Mesodermal cell (in vitro differentiated cells): ENCODE data around the gene LKAAEAR1.
A peak's percentile ranks its signal among the peaks of the same experiment; 100 is the strongest.

Experiments
- H3K27ac ChIP-seq: 2 replicates; pipeline ENCODE4 v1.7.0; 2013; ENCODE audit warnings: mild to moderate bottlenecking, low read depth, low read length, moderate library complexity; ENCODE audit not compliant: severe bottlenecking
- H3K36me3 ChIP-seq: 2 replicates; pipeline ENCODE4 v1.7.1; 2013; ENCODE audit warnings: mild to moderate bottlenecking, low read length, moderate library complexity; ENCODE audit not compliant: control insufficient read depth, insufficient read depth
- H3K4me1 ChIP-seq: one replicate; pipeline ENCODE4 v1.7.1; 2013; ENCODE audit warnings: mild to moderate bottlenecking, low read length; ENCODE audit not compliant: insufficient read depth, control insufficient read depth, poor library complexity, severe bottlenecking
- H3K4me3 ChIP-seq: 2 replicates; pipeline ENCODE4 v1.7.0; 2013; ENCODE audit warnings: low read length, control low read depth, mild to moderate bottlenecking; ENCODE audit not compliant: insufficient read depth, poor library complexity, severe bottlenecking; ENCODE audit errors: extremely low read depth
- H3K9me3 ChIP-seq: 2 replicates; pipeline ENCODE4 v1.7.1; 2013; ENCODE audit warnings: mild to moderate bottlenecking, low read length, moderate library complexity; ENCODE audit not compliant: control insufficient read depth
- WGBS, 2 experiments: methylation state at CpG; one replicate each; pipeline ENCODE4 v1.1.5; 2013; ENCODE audit warnings: missing lambda C conversion rate in 2 of 2; ENCODE audit not compliant: insufficient coverage in 2 of 2; 5-methylcytosine and 5-hydroxymethylcytosine counted together

Gene LKAAEAR1

DNA sequence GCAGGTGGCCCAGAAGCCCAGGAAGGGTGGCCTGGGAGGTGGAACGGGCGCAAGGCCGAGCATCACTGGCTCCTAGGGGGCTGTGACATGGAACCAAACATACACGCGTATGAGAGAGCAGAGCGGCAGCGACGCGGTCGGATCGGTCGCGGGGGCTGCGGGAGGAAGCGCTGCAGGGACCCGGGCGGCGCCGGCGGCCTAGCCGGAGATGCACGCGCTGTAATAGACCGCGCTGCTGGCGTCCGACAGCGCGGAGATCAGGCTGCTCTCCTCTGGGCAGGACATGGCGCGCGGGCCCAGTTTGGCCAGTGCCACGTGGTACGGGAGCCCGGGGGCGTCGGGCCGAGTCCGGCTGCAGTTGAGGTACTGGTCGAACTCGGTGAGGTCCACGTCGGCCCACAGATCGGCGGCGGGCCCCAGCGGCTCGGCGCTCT is 36.2 kb downstream of the LKAAEAR1 start:
- H3K36me3 ChIP-seq, result peaks cover 4% of the 10 kb centered on the region
- H3K4me1 ChIP-seq, result peaks cover 17% of the 10 kb centered on the region
- H3K9me3 ChIP-seq, result no peaks in the 10 kb centered on the region
- peak overlapping the region; percentile 32 for H3K4me3 ChIP-seq
- no peak overlapping the region for H3K27ac ChIP-seq
- WGBS, 2 experiments, result 10 to 12% methylated on average over 45 to 46 of the region's 49 CpGs

- Histone ChIP-seq H3K4me1 (peaks cover 17% of the 10 kb centered on the region), H3K27ac (no peak overlapping the region), H3K4me3 (peak overlapping the region; percentile 32), H3K36me3 (peaks cover 4% of the 10 kb centered on the region), H3K9me3 (no peaks in the 10 kb centered on the region)
- WGBS, 2 experiments, result 96 to 100% methylated on average over 5 to 8 of the region's 8 CpGs
Measured at GRCh38 chr20:64047046-64047389, 37.2 kb downstream of the LKAAEAR1 start.

DNA sequence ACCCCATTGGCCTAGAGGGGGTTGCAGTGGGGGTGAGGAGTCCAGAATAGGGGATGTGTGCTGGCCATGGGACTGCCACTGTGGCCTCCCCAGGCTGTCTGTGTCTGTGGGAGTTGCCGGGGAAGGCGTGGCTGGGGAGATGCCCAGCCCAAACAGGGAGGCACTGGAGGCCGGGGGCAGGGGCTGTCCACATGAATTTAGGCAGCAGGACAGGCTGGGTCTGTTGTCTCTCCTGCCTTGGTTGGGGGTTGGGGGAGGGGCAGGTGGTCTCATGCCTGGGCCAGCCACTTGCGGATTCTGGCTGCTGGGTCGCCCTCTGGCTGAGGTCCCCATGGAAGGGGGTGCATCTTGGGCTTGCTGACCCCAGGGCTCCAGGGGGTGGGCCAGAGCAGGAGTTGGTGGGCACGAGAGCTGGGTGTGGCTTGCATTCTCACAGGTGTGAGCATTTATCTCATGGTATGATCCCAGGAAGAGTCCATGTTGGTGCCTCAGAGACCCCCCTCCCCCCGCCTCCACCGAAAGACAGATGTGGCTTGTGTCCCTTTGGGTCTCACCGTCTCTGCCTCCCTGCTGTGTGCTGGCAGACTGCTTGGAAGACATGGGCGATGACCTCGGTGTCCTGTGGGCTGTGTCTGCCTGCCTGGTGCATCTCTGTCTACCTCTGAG is 38.7 kb downstream of the LKAAEAR1 start:
- Histone ChIP-seq H3K4me3 (no peak overlapping the region), H3K36me3 (peaks cover 4% of the 10 kb centered on the region), H3K9me3 (no peaks in the 10 kb centered on the region), H3K27ac (no peak overlapping the region), H3K4me1 (peaks cover 17% of the 10 kb centered on the region)
- 72 to 77% methylated on average over 8 to 11 of the region's 11 CpGs for WGBS, 2 experiments

DNA sequence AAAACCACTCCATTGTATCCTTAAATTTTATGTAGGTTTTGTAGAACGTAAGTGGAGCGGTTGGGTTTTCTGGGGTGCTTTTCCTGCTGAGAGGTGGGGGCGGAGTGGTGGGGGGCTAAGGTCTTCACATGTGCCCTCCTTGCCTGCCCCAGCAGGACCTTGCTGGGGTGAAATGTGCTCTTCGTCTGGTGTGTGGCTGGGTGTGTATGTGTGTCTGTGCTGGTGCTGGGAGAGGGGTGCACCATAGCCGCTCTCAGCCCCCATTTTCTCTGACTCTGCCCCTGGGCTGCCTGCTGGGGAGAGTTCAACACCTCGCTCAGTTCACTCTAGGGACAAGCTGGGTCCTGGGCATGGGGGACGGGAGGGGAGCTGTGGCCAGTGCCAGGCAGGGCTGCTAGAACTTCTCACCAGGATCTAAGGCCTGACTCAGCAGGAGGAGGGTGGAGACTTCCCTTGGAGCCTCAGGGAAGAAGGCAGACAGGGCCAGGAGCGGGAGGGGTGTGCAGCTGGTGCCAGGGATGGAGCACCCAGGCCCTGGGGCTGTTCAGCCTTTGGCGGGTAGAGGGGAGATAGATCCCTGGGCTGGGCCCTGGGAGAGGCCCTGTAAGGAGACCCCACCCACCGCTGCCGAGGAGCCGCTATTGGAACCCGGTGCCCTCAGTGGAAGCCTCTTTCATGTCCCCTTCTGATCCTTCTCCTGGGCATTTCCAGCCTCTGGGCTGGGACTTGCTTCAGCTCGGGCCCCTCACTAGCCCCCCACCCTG is 39.5 kb downstream of the LKAAEAR1 start:
- WGBS, 2 experiments, result 71 to 79% methylated on average over 8 of the region's 14 CpGs
- Histone ChIP-seq H3K36me3 (peaks cover 4% of the 10 kb centered on the region), H3K4me1 (peaks cover 12% of the 10 kb centered on the region), H3K9me3 (no peaks in the 10 kb centered on the region), H3K4me3 (no peak overlapping the region), H3K27ac (no peak overlapping the region)

DNA sequence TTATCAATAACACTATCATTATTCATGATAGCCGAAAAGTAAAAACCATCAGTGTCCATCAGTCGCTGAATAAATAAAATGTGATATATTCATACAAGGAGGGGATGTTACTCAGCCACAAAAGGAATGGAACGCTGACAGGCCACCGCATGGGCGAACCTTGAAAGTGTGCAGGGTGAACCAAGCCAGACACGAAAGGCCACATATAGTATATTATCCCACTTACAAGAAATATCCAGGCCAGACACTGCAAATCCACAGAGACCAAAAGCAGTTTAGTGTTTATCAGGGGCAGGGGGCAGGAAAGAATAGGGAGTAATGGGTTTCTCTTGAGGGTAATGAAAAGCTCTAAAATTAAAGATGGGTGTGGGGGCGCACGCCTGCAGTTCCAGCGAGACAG is 40.4 kb downstream of the LKAAEAR1 start:
- Histone ChIP-seq H3K4me1 (peaks cover 11% of the 10 kb centered on the region), H3K4me3 (no peak overlapping the region), H3K9me3 (no peaks in the 10 kb centered on the region), H3K27ac (no peak overlapping the region), H3K36me3 (peaks cover 4% of the 10 kb centered on the region)
- WGBS, 2 experiments, result 96 to 100% methylated on average over 3 of the region's 9 CpGs

DNA sequence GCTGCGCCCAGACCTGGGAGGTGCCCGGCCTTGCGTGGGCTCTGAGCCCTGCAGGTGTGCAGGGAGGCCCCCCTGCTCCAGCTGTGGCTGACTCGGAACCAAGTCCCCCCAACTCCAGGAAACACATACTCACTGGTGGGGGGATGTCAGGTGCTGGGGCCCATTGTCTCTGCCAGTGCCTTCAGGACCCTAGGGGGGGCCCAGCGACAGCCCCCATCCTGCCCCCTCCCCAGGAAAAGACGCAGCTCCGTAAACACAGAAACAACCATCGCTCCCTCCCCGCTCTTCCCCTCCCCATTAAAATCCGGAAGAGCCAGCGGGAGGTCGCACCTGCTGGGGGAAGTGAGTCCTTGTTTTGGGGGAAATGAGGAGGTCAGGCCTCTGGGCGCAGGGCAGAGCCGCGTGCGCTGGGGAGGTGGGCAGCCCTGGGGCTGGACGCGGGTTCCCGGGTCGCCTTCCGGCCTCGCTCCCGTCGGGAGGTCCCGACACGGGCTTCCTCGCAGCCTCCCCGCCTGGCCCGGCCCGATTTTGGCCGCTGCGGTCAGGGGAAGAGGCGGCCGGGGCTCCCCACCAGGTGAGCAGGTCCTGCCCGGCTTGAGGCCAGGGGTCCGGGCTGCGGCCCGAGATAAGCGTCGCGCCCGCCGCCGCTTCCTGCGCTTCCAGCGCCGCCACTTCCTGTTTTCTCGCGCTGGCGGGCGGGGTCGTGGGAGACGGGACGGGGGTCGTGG is 42.0 kb downstream of the LKAAEAR1 start:
- H3K36me3 ChIP-seq, result peaks cover 3% of the 10 kb centered on the region
- peak overlapping the region; percentile 23 for H3K4me3 ChIP-seq
- no peak overlapping the region for H3K27ac ChIP-seq
- 5 to 8% methylated on average over 12 to 25 of the region's 55 CpGs for WGBS, 2 experiments
- H3K4me1 ChIP-seq, result peaks cover 11% of the 10 kb centered on the region
- no peaks in the 10 kb centered on the region for H3K9me3 ChIP-seq

- WGBS, 2 experiments, result 36 to 45% methylated on average over 5 of the region's 11 CpGs
- H3K36me3 ChIP-seq, result no peaks in the 10 kb centered on the region
- peaks cover 11% of the 10 kb centered on the region for H3K4me1 ChIP-seq
- no peak overlapping the region for H3K27ac ChIP-seq
- H3K4me3 ChIP-seq, result peak overlapping the region; percentile 23
- H3K9me3 ChIP-seq, result no peaks in the 10 kb centered on the region
Measured at GRCh38 chr20:64041781-64042053, 42.5 kb downstream of the LKAAEAR1 start.

DNA sequence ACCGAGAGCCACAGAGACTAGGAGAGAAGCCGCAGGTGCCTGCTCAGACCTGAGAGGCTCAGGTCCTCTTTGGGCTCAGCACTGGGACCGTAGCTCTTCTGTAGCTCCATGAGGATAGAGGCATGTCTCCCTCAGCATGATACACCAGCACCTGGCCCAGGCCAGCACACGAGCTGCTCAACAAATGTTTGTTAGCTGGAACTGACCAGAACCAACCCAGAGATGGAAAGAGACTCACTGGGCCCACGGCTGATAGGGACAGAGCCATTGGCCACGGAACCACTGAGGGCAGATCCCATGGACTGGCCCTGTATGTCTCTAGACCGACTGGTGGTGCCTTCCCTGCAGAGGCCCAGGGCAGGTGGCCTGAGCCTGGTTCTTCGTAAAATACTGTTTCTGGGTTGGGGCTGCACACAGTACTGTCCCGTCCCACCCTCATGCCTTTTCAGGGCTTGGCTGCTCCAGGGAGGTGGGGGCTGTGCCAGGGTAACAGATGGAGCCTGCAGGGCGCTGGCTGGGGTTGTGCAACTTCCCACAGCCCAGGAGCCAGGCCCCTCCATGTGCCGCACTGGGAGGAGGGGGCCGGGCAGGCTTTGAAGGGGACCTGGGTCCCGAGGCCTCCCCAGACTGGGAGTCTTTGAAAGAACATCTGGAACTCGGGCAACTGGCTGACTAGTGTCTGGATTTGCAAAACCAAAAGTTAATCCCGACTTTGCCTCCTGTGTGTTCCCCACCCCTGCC is 43.0 kb downstream of the LKAAEAR1 start:
- Histone ChIP-seq H3K9me3 (no peaks in the 10 kb centered on the region), H3K4me3 (no peak overlapping the region), H3K36me3 (no peaks in the 10 kb centered on the region), H3K27ac (no peak overlapping the region), H3K4me1 (peaks cover 14% of the 10 kb centered on the region)
- 76 to 85% methylated on average over 13 to 14 of the region's 15 CpGs for WGBS, 2 experiments

DNA sequence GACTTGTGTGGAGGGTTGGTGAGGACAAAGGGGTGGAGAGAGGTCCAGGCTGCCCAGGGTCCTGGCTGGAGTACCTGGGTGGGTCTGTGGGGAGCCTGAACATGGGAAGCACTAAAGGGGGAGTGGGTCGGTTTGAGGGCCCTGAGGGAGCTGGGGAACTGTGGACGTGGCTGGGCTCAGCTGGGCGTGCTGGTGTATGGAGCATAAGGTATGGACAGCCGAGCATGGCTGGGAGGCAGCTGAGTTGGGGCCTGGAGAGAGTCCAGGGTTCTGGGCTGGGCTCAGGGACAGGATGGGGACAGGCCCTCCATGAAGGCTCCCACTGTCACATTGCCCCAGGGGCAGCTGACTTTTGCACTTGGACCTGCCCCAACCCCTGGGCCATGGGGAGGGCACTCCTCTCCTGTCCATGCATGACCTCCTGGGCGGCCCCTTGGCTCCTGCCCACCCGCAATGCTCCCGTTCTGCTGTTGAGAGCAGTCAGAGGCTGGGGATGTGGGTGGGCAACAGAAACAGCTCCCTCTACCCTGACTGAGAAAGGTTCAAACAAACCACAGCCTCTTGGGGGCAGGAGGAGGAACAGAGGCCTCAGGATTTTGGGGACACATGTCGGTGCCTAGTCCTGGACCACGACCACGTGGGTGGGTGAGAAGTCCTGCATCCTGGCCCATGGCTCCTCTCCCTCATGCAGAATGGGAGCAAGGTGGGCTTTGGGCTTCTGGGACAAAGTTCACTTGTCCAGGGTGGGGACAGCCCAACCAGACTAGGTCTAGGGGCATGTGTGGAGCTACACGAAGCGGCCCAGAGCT is 43.8 kb downstream of the LKAAEAR1 start:
- Histone ChIP-seq H3K27ac (no peak overlapping the region), H3K4me3 (no peak overlapping the region), H3K9me3 (no peaks in the 10 kb centered on the region), H3K4me1 (peaks cover 14% of the 10 kb centered on the region), H3K36me3 (no peaks in the 10 kb centered on the region)
- WGBS, 2 experiments, result 86 to 91% methylated on average over 8 to 12 of the region's 12 CpGs
